ENCODE measurements around the gene ITSN1.

DNA sequence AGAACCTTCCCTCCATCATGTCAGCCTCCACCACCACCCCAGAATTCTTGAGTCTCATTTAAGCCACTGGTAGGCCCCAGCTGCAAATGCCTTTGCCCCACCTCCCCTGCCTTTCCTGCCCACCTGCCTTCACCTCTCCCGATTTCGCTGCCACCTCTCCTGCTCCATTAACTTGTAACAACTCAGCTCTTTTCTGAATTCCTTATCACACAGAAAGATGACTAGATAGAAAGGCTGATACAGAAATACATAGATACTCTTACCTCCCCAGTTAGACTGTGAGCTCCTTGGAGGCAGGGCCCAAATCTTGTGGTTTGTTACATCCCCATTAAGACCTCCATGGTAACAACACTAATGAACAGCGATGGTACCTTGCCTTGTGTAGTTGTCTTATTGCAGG lies 203.8 kb downstream of the ITSN1 start:
- TF ChIP-seq, protein P1, sequence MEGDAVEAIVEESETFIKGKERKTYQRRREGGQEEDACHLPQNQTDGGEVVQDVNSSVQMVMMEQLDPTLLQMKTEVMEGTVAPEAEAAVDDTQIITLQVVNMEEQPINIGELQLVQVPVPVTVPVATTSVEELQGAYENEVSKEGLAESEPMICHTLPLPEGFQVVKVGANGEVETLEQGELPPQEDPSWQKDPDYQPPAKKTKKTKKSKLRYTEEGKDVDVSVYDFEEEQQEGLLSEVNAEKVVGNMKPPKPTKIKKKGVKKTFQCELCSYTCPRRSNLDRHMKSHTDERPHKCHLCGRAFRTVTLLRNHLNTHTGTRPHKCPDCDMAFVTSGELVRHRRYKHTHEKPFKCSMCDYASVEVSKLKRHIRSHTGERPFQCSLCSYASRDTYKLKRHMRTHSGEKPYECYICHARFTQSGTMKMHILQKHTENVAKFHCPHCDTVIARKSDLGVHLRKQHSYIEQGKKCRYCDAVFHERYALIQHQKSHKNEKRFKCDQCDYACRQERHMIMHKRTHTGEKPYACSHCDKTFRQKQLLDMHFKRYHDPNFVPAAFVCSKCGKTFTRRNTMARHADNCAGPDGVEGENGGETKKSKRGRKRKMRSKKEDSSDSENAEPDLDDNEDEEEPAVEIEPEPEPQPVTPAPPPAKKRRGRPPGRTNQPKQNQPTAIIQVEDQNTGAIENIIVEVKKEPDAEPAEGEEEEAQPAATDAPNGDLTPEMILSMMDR (IDR thresholded peaks at IDR 0.05; ENCODE audit: low read depth, low read length, missing input control), result no peak
- TF ChIP-seq YY1 (IDR thresholded peaks at IDR 0.05), result no peak
- TF ChIP-seq REST (IDR thresholded peaks at IDR 0.05), result no peak
- TF ChIP-seq SP1 (IDR thresholded peaks at IDR 0.05), result no peak
- TF ChIP-seq JUND (IDR thresholded peaks at IDR 0.05), result no peak
- TF ChIP-seq TAF1 (conservative IDR thresholded peaks at IDR 0.05), result no peak
- TF ChIP-seq, protein P2, sequence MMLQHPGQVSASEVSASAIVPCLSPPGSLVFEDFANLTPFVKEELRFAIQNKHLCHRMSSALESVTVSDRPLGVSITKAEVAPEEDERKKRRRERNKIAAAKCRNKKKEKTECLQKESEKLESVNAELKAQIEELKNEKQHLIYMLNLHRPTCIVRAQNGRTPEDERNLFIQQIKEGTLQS (IDR thresholded peaks at IDR 0.05), result no peak
- no peak for TF ChIP-seq GABPA (IDR thresholded peaks at IDR 0.05 in 1 of 2, conservative IDR thresholded peaks at IDR 0.05 in 1 of 2)
- TF ChIP-seq NR2F2 (IDR thresholded peaks at IDR 0.05), result no peak

Data from liver (tissue), 3 donors.